Tongue (tissue), 2 donors: ENCODE data around the gene PARD3. TPM values are rescaled to one million over a fixed set of nuclear protein-coding genes. Genes with fewer than 3 reads are reported as not detected.

Experiments used
- DNase-seq: peaks from one replicate; pipeline ENCODE4 v3.0.0-alpha.2; 2015
- total RNA-seq: library from RNA; depleted of rRNA; stranded (reverse); fragments of >200 nt; gene quantifications from one replicate; pipeline ENCODE4 v1.2.3, GENCODE V29; 2014

Gene PARD3
- total RNA-seq, 1 donor from 2014 or later: 129 TPM

DNA sequence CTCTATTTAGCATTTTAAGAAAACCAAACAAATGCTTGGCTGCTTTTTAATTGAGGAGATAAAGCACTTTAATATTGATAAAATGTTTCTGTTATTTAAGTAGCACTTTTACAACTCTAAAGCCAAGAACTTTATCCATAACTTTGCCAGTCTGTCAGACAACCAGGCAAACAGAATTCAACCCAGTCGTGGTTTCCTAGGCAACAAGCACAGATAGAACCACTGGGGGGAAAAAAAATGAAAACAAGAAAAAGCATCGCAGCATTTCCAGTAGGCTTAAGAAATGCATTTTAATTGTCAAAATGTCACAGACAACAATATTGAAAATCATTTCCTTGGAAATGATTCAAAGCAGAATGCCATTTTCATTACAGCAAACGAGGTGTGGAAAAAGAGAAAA is 323.4 kb downstream of the PARD3 start:
- DNase-seq: peak; percentile 47

DNA sequence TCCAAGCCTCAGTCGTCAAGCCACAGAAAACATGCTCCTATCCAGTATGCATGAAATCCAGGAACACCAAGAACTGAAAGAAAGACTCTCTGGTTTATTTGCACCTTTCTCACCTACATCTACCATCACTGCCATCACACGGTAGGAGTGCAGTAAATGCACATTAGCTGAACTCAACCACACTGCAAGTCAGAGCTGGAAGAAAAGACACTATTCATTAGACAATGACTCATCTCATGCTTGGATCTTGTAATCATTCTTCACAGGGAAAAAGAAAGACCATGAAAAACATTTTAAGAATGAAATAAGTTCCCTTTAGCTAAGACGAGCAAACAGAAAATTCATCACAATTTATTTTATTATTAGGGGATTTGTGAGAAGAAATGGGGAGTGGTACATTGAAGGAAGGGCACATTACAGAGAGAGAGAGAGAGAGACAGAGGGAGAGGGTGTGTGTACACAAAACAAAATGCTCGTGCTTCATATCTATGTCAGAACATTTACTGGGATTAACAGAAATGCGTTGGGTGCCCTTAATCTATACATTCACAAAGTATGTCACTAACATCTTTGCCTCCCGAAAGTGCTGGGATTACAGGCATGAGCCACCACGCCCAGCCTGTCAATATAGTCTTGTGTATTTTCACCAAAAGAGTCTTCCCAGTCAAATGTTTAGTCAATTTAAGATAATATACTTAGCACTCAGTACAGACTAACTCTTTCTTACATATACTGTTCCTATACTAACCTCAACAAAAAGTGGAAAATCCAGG is 324.9 kb downstream of the PARD3 start:
- DNase-seq: peak; percentile 61

DNA sequence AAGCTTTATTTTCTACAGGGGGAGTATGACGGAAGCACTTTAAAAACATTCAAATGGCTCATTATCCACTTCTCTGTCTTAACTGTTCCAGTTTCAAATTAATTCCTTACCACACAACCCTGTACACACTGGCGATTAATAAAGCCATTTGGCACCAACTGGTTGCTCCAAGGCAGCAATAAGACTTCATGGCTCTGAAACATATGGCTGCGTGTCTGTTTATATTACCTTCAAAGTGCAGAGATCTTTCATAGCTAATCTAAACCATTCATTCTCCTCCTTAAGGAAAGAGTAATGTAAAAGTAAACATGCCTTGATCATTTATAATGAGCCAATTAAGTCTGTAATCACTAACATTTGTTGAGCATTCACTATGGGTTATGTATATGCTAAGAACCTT is 325.7 kb downstream of the PARD3 start:
- no peak for DNase-seq

DNA sequence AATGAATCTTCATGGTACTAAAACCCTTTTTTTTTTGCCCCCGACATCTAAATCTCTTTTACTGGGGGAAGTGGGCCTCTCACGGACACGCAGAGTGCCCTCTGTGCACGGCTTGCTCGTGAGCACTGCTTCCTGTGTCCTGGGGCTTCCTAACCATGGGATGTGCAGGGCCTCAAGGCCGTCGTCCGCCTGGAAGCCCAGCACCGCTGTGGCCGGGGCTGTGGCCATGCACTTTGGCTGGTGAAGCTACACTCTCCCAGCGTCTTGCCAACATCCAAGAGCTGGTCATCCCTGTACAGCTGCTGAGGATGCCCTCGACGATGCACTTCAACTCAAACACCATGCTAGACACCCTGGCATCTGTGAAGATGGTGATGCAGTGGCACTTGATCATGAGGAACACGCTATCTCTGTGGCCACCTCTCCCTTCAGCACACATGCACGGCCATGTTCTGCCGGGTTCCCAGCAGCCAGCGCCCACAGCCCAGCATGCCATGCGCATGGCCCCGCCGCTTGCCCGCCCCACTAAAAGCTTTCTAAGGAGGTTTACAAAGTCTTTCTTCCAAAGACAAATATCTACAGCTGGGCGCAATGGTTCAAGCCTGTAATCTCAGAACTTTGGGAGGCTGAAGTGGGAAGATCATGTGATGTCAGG is 326.5 kb downstream of the PARD3 start:
- no peak for DNase-seq

DNA sequence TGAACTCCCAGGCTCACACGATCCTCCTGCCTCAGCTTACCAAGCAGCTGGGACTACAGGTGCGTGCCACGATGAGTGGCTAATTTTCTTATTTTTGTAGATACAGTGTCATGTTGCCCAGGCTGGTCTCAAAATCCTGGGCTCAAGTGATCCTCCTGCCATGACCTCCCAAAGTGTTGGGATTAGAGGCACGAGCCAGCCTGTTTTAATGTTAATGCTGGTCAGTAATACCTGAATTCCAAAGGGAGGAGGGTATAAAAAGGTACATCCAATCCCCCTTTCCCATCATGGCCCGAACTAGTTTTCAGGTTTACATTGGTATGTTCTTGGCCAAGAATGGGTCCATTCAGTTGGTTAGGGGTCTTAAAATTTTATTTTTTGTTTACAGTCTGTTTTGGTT is 329.1 kb downstream of the PARD3 start:
- DNase-seq: no peak

DNA sequence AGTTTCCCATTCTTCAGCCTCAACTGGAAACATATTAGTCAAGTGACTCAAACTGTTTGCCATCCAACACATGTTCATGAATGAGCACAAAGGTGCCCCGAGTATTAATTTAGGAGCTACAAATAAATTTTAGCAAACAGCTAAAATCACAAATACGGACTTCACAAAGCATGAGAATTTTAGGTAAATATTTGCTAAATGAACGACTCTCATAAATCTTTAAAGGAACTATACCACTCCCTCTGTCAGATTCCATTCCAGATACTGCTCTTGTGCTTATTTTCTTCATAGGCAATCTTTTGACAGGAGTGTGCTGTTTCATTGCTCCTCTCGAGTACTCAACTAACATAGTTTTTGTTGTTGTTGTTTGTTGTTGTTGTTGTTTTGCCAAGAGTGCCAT is 330.9 kb downstream of the PARD3 start:
- no peak for DNase-seq

DNA sequence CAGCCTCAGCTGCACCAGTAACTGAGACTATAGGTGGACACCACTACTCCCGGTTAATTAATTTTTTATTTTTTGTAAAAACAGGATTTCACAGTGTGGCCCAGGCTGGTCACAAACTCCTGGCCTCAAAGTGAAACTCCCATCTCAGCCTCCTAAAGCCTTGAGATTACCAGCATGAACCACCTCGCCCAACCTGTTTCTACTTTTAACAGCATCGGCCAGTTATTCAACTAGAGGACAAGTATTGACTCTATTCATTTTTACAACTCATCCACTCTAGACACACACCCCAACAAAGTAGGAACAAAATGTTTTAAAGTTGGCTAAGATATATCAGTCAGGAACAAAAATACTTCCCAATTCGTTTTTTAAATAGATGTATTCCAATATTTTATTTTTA is 334.8 kb downstream of the PARD3 start:
- DNase-seq: no peak

DNA sequence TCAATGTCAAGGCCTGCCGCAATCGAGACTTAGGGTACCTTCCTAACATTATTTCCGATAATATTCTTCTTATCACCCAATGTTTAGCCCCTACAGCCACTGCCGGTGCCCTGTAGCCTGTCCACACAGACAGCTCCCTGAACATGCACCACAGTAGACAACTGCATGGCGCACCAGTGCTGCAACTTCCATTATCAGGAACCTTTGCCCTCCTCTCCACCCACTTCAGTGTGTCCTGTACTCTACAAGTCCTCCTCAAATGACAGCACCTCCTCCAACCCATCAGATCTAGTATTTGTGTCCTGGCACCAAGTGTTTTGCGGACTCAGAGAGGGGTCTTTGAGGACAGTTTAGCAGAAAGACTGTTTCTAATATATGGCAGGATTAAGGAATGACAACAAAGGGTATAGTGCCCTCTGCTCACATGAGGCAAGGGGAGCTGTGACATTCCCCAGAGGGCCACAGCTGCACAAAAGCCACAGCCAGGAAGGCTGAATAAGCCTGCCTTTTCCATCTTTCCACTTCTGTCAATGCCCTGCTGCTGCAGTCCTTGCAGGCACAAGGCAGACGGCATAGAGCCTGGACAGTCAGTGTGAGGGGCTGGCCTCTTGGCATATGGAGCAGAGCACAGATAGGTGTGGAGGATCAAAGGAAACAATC is 335.4 kb downstream of the PARD3 start:
- no peak for DNase-seq

DNA sequence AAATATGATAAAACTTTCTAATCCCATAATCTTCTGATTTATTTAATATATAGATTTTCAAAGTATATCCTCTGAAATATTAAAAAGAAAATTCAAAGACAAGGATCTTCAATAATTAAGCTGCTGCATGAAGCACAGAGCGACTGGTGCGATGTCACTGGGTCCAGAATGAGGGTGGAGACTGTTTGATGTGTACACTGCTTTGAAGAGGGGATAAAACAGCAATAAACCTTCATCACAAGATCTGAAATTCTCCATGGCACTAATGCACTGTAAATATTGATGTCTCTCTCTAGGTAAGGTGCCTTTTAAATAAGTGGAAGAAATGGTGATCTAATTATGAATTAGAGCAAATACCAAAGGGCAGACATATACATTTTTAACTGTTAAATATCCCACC is 337.8 kb downstream of the PARD3 start:
- no peak for DNase-seq

DNA sequence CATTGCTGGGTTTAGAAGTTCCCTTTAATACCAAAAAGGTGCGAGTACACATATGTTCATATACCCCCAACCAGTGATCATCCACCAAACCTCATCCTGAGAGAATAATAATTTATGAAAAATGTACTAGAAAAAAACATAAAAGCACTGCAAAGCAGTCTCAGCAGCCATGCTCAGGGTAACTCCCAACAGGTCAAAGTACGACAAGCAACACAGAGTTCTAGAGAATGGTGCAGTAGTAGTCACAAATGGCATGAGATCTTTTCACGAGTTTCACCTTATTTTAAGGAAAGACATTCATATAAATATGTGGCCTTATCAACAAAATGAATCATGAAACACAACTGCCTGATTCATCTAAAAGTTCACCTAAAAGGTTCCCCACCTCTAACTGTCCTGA is 338.5 kb downstream of the PARD3 start:
- DNase-seq: no peak

DNA sequence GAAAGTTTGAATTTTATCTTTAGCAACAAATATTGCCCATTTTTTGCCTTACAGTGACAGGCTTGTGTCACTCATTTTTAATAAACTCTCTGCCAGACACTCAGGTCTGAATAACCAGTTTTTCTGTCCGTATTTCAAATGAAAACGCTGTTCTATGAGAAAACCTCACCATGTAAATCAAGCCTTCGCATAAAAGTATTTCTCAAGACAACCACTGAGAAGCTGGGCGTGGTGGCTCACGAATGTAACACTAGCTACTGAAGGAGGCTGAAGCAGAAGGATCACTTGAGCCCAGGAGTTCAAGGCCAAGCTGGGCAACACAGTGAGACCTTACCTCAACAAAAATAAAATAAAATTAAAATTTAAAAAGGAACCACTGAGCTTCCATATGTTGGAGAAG is 339.3 kb downstream of the PARD3 start:
- DNase-seq: no peak

DNA sequence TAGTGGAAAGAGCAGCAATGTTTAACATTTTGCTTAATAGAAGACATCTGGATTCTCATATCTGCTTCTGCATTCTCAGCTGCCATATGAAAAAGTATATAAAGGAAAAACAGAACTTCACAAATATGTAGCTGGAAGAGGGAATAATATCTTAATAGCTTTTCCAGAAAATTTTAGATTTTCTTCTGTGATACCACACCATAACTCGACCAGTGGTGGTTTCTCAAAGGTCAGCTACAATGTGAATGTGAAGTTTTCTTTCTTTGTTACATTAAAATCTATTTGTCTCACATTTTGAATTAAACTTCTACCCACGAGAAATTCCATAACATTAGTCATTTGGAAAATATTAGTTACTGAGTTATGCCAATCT is 339.8 kb downstream of the PARD3 start:
- no peak for DNase-seq

DNA sequence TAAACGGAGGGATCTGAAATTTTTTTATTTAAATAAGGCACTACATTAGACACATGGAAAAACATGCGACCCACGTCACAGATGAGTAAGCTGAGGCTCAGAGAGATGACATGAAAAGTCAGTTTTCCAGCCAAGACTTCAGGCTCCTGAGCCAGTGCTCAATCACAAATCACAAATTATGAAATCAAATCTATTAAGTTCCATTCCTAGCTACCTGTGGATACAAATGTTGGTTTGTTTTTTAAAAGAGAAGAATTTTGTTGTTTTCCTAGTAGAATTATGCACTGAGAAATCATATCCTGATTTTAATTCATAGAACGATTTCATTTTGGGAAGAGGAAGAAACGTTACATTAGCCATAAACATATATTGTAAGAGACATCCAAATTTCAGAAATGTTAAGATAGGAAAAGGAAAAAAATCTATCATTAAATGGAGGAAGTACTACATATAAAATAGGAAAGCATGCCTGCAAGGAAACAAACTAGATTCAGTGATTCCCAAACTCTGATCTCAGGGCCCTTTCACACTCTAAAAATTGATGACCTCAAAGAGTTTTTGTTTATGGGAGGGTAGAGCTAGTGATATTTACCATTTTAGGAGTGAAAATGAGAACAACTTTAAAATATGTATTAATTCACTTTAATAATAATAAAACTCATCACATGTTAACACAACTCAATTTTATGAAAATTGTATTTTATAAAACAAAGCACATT is 340.4 kb downstream of the PARD3 start:
- no peak for DNase-seq

DNA sequence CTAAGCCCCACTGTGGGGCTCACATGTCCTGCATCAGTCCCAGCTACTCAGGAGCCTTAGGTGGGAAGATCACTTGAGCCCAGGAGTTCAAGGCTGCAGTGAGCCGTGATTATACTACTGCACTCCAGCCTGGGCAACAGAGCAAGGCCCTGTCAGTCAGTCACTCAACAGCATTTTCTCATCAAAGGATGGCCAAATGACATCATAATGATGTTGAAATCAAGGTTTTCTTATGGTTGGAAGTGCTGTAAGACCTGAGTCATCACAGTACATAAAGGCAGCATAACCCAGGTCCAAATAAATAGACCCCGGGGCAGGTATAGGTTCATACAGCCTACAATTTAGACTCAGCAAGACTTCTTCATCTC is 341.1 kb downstream of the PARD3 start:
- DNase-seq: no peak

DNA sequence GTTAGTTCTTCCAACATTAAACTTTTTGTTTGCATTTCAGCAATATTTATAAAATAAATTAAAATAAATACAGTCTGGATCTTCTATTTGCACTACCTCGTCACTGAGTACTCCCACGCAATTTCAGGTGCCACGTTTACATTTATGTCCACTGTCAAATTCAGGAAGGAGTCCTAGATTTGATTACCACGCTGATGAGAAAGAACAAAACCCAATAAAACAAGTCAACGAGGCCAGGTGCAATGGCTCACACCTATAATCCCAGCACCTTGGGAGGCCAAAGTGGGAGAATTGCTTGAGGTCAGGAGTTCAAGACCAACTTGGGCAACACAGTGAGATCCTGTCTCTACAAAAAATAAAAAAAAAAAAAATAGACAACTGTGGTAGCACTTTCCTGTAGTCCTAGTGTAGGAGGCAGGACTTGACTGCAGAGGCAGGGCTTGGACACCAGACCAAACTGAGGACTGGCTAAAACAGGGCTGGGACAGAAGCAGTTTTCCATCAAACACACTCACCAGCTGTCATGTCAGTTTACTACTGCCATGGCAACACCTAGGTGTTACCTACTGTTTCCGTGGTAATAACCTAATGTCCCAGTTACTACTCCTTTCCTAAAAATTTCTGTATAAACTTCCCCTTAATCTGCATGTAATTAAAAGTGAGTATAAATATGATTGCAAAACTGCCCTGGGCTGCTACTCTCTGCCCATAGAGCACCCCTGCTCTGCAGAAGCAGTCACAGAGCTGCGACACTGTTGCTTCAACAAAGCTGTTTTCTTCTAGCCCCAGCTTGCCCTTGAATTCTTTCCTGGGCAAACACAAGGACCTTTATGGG is 341.7 kb downstream of the PARD3 start:
- peak; percentile 47 for DNase-seq

DNA sequence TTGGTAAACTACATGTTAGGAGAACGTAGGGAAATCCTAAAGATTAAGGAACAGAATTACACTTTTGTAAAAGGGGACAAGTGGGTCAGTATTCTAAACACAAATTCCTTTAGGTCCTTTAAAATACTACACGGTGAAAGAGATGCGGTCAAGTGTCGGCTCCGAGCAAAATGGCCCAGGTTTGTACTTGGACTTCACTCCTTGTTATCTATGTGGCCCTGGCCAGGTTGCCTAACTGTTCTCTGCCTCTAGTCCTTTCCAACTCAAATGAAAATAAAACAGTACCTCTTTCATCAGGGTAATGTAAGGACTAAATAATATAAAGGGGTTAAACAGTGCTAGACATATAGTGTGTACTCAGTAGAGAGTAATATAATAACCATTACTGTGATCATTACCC is 344.8 kb downstream of the PARD3 start:
- no peak for DNase-seq

DNA sequence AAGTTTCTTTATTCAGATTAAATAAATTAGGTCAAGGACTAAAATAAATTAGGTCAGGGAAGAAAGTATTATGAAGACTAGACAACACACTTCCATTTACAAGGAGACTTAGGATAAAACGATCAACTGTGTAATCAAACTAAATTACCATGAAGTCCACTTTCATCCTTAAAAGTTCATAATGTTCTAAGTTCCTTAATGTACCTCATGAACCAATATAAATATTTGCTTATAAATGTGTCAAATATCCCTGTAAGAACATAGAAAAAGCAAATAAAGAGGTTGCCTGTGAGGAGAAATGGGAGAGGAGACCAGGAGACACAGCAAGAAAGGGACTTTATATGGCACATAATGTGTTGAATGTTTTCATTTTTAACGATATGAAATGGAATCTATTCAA is 345.6 kb downstream of the PARD3 start:
- no peak for DNase-seq

DNA sequence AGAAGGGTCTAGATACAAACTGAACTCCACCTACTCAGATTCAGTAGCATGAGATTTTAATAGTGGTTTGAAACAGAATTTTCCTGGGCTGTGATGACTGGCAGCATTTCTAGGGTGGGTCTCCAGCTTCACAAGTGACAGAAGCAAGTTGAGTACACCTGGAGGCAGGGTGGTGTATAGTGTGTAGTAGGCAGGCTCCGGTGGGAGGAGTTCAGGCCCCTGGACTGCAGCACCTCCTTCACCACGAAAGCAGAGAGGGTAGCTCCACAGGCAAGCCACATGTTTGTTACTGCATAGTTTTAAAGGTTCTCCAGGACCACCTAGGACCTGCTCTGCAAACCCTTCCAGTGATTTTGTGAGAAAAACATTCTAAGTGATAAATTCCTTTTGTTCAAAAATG is 347.2 kb downstream of the PARD3 start:
- no peak for DNase-seq

DNA sequence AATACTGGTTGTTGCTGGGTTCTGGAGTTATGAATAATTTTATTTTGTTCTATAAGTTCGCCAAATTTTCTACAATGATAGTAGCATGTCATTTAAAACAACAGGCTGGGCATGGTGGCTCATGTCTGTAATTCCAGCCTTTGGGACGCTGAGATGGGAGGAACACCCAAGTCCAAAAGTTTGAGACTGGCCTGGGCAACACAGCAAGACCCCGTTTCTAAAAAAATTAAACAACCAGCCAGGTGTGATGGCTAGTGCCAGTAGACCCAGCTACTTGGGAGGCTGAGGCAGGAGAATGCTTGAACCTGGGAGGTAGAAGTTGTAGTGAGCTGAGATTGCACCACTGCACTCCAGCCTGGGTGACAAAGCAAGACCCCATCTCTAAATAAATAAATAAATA is 347.7 kb downstream of the PARD3 start:
- DNase-seq: no peak

DNA sequence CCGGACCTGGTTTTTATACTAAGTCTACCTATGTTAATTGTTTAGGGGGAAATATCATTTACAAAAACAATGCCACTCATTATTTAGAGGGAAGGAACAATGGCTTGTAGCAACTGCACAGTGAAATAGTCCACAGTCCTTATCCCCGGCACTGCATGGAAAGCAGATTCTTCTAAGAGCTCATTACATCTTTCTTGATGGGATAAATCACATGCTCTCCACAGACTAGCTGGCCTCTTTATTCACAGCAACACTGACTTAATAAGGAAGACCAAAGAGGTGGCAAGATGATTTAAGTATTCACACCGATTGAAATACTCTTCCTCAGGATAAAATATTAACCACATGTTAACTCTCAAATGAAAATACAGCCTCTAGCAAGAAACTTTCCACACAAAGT is 349.4 kb downstream of the PARD3 start:
- no peak for DNase-seq

DNA sequence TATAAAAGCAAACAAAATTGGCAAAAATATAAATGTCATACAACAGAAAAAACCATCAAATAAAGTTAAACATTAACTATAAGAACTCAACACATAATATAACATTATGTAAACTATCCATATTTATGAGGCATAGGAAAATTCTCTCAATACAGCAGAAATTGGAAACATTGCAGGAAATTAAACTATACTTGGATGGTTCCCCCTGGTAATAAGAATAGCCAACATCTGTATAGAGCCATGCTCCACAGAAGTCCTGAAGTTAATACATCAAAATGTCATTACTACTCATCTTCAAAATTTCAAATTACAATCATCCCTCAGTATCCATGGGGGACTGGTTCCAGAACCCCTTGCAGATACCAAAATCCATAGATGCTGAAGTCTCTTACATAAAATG is 350.5 kb downstream of the PARD3 start:
- no peak for DNase-seq

DNA sequence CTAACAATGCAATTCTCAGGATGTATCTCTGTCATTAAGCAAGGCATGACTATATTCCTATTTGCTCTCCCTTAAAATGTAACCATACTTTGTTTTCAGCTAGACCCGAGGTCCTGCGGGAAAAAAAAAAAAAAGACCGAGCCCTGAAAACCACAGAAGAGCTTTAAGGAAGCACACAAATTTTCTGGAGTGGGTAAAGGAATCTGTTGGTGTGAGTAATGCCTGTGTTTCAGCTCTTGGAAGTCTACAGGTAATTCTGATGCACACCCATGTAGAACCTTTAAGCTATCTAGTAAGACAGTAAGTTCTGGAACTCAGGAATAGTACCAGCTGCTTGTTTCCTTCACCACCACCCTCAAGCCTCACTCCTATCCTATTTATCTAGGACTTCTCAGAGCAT is 351.1 kb downstream of the PARD3 start:
- no peak for DNase-seq
